Naive thymus-derived CD4-positive, alpha-beta T cell (primary cell): ENCODE data around the gene TMEM163. TPM values are rescaled to one million over a fixed set of nuclear protein-coding genes. Genes with fewer than 3 reads are reported as not detected.
A peak's percentile ranks its signal among the peaks of the same experiment; 100 is the strongest.

Source experiments
- ATAC-seq: fragments of 150-1000 bp; cut with Tn5 transposase; 2 replicates; pipeline ENCODE4 v1.10.0; 2021; ENCODE audit warnings: mild to moderate bottlenecking, moderate library complexity
- CTCF ChIA-PET: fragments of 350-600 bp; sonication (Branson Sonifier 250); formaldehyde crosslinking; loops from one replicate; lab custom pipeline; 2021; ENCODE audit warnings: antibody characterized with exemption; lab: Charles Lee
- POLR2A ChIA-PET: fragments of 350-600 bp; sonication (Branson Sonifier 250); formaldehyde crosslinking; loops from one replicate; lab custom pipeline; 2021; ENCODE audit warnings: antibody characterized with exemption, inconsistent platforms; lab: Charles Lee
- DNase-seq, 9 donors: peaks; one replicate each; pipeline versions ENCODE4 v3.0.0 to v3.0.0-alpha.2; 2020 to 2022; ENCODE audit warnings: mixed read lengths in 1 of 9
- H3K27ac ChIP-seq: one replicate; pipeline ENCODE4 v1.7.0; 2013; ENCODE audit warnings: mild to moderate bottlenecking, low read depth, low read length, moderate library complexity
- H3K27me3 ChIP-seq, 2 donors: one replicate each; pipeline ENCODE4 v1.7.0; 2013; ENCODE audit warnings: low read length in 2 of 2, mild to moderate bottlenecking in 2 of 2, moderate library complexity in 2 of 2; ENCODE audit not compliant: control insufficient read depth in 2 of 2, insufficient read depth in 2 of 2
- H3K36me3 ChIP-seq, 3 experiments: 1 replicate in 2 of 3; 2 replicates in 1 of 3; pipeline ENCODE4 v1.7.0; 2013; ENCODE audit warnings: low read length in 3 of 3, mild to moderate bottlenecking in 3 of 3, moderate library complexity in 1 of 3; ENCODE audit not compliant: insufficient read depth in 3 of 3, control insufficient read depth in 2 of 3
- H3K4me1 ChIP-seq, 2 donors: one replicate each; pipeline ENCODE4 v1.7.0; 2013; ENCODE audit warnings: low read length in 2 of 2, mild to moderate bottlenecking in 2 of 2, moderate library complexity in 1 of 2; ENCODE audit not compliant: control insufficient read depth in 2 of 2, insufficient read depth in 2 of 2
- H3K4me3 ChIP-seq: 2 replicates; pipeline ENCODE4 v1.7.0; 2013; ENCODE audit warnings: mild to moderate bottlenecking, low read length
- H3K9me3 ChIP-seq, 3 experiments: 1 replicate in 2 of 3; 2 replicates in 1 of 3; pipeline ENCODE4 v1.7.0; 2013; ENCODE audit warnings: low read length in 3 of 3; ENCODE audit not compliant: control insufficient read depth in 2 of 3
- H3K27ac Mint-ChIP-seq, 9 donors: one replicate each; pipeline ENCODE4 v1.8.0; 2020 to 2022; ENCODE audit warnings: mixed read lengths in 9 of 9, mild to moderate bottlenecking in 8 of 9, moderate library complexity in 5 of 9, inconsistent platforms in 2 of 9
- H3K27me3 Mint-ChIP-seq, 5 donors: one replicate each; pipeline ENCODE4 v1.8.0; 2021 to 2022; ENCODE audit warnings: mixed read lengths in 5 of 5, mild to moderate bottlenecking in 1 of 5
- H3K36me3 Mint-ChIP-seq, 5 donors: one replicate each; pipeline ENCODE4 v1.8.0; 2020 to 2022; ENCODE audit warnings: mixed read lengths in 5 of 5, mild to moderate bottlenecking in 3 of 5, inconsistent platforms in 1 of 5
- H3K4me1 Mint-ChIP-seq, 7 donors: one replicate each; pipeline ENCODE4 v1.8.0; 2020 to 2022; ENCODE audit warnings: mixed read lengths in 7 of 7, mild to moderate bottlenecking in 3 of 7, inconsistent platforms in 1 of 7
- H3K4me3 Mint-ChIP-seq, 10 donors: one replicate each; pipeline ENCODE4 v1.8.0; 2020 to 2022; ENCODE audit warnings: mild to moderate bottlenecking in 10 of 10, mixed read lengths in 10 of 10, moderate library complexity in 6 of 10, inconsistent platforms in 2 of 10
- H3K9me3 Mint-ChIP-seq, 11 donors: one replicate each; pipeline ENCODE4 v1.8.0; 2020 to 2022; ENCODE audit warnings: mixed read lengths in 11 of 11, mild to moderate bottlenecking in 4 of 11, inconsistent platforms in 1 of 11, moderate library complexity in 1 of 11
- intact Hi-C, 2 donors: fragments of 100-400 bp; cut with micrococcal nuclease; formaldehyde crosslinking; loops; one replicate each; pipeline ENCODE4 v1.15.1; 2023
- polyA plus RNA-seq, 2 donors: library from polyadenylated mRNA; unstranded; fragments of 300-500 nt; fragmentation: Illumina TruSeq; gene quantifications; one replicate each; pipeline ENCODE4 v1.2.3, GENCODE V29; 2021
- total RNA-seq, 6 experiments: library from RNA in 5 of 6; stranded (reverse) in 5 of 6; gene quantifications; 1 replicate in 5 of 6; 2 replicates in 1 of 6; pipeline ENCODE4 v1.2.3 and lab custom pipeline; 2021 to 2026

TMEM163 gene
- total and polyA plus RNA-seq, 7 experiments from 2014 or later = 0.13 to 0.71 (median 0.21) TPM; not detected in 2

DNA sequence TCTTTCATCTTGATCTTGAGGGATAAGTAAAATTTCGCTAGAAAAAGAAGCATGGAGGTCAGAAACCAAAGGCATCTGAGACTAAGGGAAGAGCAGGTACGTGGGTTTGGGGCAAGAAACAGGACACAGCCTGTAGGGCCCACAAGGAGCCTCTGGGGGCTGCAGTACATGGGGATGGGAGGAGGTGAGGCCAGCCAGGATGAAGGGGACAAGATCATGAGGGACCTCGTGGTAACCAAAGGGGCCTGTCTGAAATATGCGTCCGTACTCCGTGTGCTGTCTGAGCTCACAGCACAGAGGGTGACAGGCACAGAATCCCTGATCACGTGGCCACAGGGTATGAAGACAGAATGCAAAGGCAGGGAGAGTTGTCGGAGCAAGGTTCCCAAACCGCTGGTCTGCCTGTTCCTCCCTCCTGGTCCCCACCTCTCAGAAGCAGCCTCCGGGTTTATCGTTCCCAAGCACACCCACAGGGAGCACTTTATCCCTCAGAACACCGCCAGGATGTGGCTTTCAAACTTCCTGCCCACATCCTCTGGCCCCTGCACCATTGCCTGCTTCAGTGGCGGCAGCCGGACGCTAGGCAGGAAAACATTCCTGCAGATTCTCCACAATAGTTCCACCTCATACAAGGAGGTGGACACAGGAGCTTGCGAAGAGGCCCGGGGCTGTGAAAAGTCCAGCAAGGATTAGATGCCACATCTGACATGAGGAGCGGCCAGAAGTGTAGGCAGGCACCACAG, 12.0 kb downstream of the TMEM163 start:
- Histone ChIP-seq H3K27me3 (peaks cover 3% of the 10 kb centered on the region in 2 donors), H3K4me3 (peak overlapping the region; percentile 31), H3K4me1 (peaks cover 10 to 15% of the 10 kb centered on the region in 2 donors), H3K36me3 (no peaks in the 10 kb centered on the region), H3K9me3 (no peaks in the 10 kb centered on the region), H3K27ac (no peak overlapping the region)
- Mint-ChIP-seq H3K36me3 (no peaks in the 10 kb centered on the region), H3K9me3 (peaks cover 0 to 2% (median 0%) of the 10 kb centered on the region in 11 donors), H3K4me1 (peaks cover 13 to 27% (median 24%) of the 10 kb centered on the region in 7 donors), H3K4me3 (peak overlapping the region; percentile 46 to 87 (median 65)), H3K27me3 (peaks cover 56 to 79% (median 65%) of the 10 kb centered on the region in 5 donors), H3K27ac (peak overlapping the region in 2 of 9 donors; percentile 47 to 54)
- CTCF ChIA-PET = no interaction called here
- ATAC-seq (peak; percentile 53), DNase-seq (peak in 1 of 9 donors; percentile 8)
- intact Hi-C loops = no loop called here
- POLR2A ChIA-PET = no interaction called here

DNA sequence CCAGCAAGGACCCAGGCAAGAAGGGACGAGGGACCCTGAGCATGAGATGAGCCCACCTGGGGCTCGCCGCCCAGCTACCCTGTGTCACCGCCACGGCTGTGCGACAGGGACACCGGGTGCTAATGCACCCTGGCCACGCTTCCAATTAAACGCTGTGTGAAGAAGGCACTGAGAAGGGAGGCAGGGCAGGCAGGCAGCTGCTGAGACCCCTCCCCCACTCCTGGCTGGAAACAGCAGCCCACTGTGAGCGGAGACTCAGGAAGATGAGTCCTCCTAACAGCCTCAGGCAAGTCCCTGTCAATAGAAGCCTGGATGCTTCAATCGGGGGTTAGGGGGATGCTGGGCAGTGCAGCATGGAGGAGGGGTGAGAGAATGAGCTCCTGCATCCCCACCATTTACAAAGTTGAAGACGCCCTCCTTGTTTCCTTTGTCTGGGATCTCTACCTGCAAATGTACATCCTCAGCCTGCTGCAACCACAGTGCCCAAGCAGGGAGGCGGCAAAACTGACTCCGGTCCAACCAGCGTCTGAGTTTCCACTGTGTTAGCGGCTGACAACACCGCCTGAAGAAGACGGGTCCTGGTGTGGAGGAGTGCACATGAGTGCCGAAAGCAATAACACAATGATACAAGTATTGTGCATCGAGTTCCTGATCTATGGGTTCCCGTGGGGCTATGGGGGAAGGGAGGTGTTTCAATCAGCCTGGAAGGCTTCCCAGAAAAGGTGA, 12.8 kb downstream of the TMEM163 start:
- H3K4me3 ChIP-seq = peak overlapping the region; percentile 31

DNA sequence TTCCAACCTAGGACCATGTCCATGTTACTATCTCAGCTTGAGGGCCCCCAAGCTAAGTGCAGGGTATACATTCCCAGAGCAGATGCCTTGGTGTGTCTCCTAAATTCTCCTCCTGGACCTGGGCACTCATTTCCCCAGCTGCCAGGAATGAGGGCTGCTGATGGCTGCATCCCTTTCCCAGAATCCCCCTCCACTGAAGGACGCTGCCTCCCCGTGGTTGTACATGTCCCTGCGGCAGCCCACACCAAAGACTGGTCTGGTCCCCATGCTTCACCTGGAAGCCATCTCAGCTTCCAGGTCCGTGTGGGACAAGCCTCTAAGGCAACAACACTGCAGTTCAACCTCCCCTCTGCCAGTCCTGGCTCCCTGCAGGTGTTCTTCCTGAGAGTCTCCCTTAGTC, 14.6 kb downstream of the TMEM163 start:
- Mint-ChIP-seq H3K27ac (no peak overlapping the region), H3K9me3 (peaks cover 0 to 2% (median 0%) of the 10 kb centered on the region in 11 donors), H3K27me3 (peaks cover 49 to 75% (median 61%) of the 10 kb centered on the region in 5 donors), H3K36me3 (no peaks in the 10 kb centered on the region), H3K4me3 (no peak overlapping the region), H3K4me1 (peaks cover 13 to 27% (median 24%) of the 10 kb centered on the region in 7 donors)
- intact Hi-C loops = no loop called here
- Histone ChIP-seq H3K9me3 (no peaks in the 10 kb centered on the region), H3K4me1 (peaks cover 10 to 15% of the 10 kb centered on the region in 2 donors), H3K27me3 (peaks cover 3% of the 10 kb centered on the region in 2 donors), H3K36me3 (no peaks in the 10 kb centered on the region), H3K27ac (no peak overlapping the region), H3K4me3 (no peak overlapping the region)
- ChIA-PET POLR2A (no interaction called here), CTCF (no interaction called here)
- DNase-seq = no peak
- ATAC-seq = no peak

More for the DNA sequence above, 12.8 kb downstream of the TMEM163 start:
- Mint-ChIP-seq H3K36me3 (no peaks in the 10 kb centered on the region), H3K4me1 (peaks cover 13 to 27% (median 24%) of the 10 kb centered on the region in 7 donors), H3K27me3 (peaks cover 57 to 78% (median 65%) of the 10 kb centered on the region in 5 donors), H3K9me3 (peaks cover 0 to 2% (median 0%) of the 10 kb centered on the region in 11 donors), H3K27ac (peak overlapping the region in 2 of 9 donors; percentile 47 to 54), H3K4me3 (peak overlapping the region; percentile 46 to 87 (median 65))
- peaks cover 10 to 15% of the 10 kb centered on the region in 2 donors for H3K4me1 ChIP-seq
- ChIA-PET CTCF (no interaction called here), POLR2A (no interaction called here)
- DNase-seq (no peak), ATAC-seq (no peak)
- H3K27me3 ChIP-seq = peaks cover 3% of the 10 kb centered on the region in 2 donors
- no peaks in the 10 kb centered on the region for H3K9me3 ChIP-seq
- H3K27ac ChIP-seq = no peak overlapping the region
- no peaks in the 10 kb centered on the region for H3K36me3 ChIP-seq
- intact Hi-C loops = no loop called here

DNA sequence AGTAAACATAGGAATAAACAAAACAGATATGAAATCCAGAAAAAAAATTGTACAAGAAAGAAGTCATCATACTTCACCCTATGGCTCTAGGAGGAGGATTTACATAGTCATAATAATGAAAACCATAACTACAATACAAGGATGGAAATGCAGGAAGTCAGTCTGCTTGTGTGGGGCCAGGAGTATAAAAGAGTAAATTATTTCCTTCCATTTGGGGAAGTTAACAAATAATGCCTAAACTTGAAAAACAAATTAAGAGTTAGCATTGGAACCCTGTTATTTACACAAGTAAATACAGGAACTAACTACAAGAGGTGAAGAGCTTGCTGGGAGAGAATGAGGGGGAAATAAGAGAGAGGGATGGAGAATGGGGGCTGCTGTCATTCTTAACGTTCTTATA, 15.4 kb downstream of the TMEM163 start:
- peaks cover 3% of the 10 kb centered on the region in 2 donors for H3K27me3 ChIP-seq
- intact Hi-C loops = no loop called here
- no peaks in the 10 kb centered on the region for H3K36me3 ChIP-seq
- Mint-ChIP-seq H3K9me3 (peaks cover 0 to 2% (median 0%) of the 10 kb centered on the region in 11 donors), H3K4me3 (peak overlapping the region in 1 of 10 donors; percentile 1), H3K36me3 (no peaks in the 10 kb centered on the region), H3K4me1 (peaks cover 13 to 27% (median 24%) of the 10 kb centered on the region in 7 donors), H3K27ac (no peak overlapping the region), H3K27me3 (peaks cover 43 to 75% (median 65%) of the 10 kb centered on the region in 5 donors)
- no peak for ATAC-seq
- ChIA-PET POLR2A (no interaction called here), CTCF (no interaction called here)
- no peak overlapping the region for H3K4me3 ChIP-seq
- no peaks in the 10 kb centered on the region for H3K9me3 ChIP-seq
- H3K27ac ChIP-seq = no peak overlapping the region
- DNase-seq = no peak
- peaks cover 10 to 15% of the 10 kb centered on the region in 2 donors for H3K4me1 ChIP-seq

DNA sequence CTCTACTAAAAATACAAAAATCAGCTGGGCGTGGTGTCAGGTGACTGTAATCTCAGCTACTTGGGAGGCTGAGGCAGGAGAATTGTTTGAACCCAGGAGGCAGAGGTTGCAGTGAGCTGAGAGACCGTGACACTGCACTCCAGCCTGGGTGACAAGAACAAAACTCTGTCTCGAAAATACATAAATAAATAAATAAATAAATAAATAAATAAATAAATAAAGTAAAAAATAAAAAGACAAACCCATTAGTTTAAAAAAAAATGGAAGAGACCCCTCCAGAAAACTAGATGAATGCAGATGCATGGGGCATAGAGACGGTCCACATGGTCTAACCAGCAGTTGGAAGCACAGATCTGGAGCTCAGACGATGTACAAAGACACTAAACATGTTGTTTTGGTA, 18.1 kb downstream of the TMEM163 start:
- H3K4me1 Mint-ChIP-seq = peaks cover 0 to 14% (median 8%) of the 10 kb centered on the region in 7 donors
- Histone ChIP-seq H3K27me3 (no peaks in the 10 kb centered on the region), H3K36me3 (no peaks in the 10 kb centered on the region), H3K4me3 (no peak overlapping the region), H3K27ac (no peak overlapping the region), H3K4me1 (no peaks in the 10 kb centered on the region), H3K9me3 (no peaks in the 10 kb centered on the region)
- peaks cover 35 to 66% (median 55%) of the 10 kb centered on the region in 5 donors for H3K27me3 Mint-ChIP-seq
- ATAC-seq (no peak), DNase-seq (no peak)
- CTCF ChIA-PET = no interaction called here
- no peak overlapping the region for H3K4me3 Mint-ChIP-seq
- intact Hi-C loops = no loop called here
- H3K27ac Mint-ChIP-seq = no peak overlapping the region
- no peaks in the 10 kb centered on the region for H3K36me3 Mint-ChIP-seq
- peaks cover 0 to 2% (median 0%) of the 10 kb centered on the region in 11 donors for H3K9me3 Mint-ChIP-seq
- POLR2A ChIA-PET = no interaction called here

DNA sequence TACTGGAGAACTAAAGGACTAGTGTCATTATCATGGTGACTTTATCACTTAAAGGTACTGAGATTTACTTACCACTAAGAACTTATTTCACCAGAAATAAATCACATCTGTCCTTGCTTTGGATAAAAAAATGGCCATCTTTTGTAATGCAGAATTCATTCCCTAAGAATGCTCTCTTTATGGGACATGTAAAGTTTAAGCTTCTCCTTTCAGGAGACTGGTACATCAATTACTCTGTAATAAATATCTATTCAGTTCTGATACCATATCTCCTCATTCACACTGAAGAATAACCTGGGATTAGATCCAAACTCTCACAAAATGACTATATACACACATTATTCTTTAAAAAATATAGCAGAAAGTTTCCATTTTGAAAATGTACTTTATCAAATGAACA, 24.4 kb downstream of the TMEM163 start:
- H3K9me3 Mint-ChIP-seq = no peaks in the 10 kb centered on the region
- intact Hi-C loops = loop anchor here in 1 of 2 donors (5.0 to 10.0 kb wide), 2 partner anchors 37 to 240 kb away; no protein-coding TSS in a partner anchor

More for the DNA sequence above, 24.4 kb downstream of the TMEM163 start:
- POLR2A ChIA-PET = no interaction called here
- no peaks in the 10 kb centered on the region for H3K4me1 ChIP-seq
- no peak for DNase-seq
- H3K4me3 ChIP-seq = no peak overlapping the region
- H3K27me3 Mint-ChIP-seq = peaks cover 4 to 40% (median 9%) of the 10 kb centered on the region in 5 donors
- CTCF ChIA-PET = interaction anchor here (1.1 kb wide), 1 partner anchor 576 kb away, joined by 5 read pairs; no protein-coding TSS in a partner anchor
- no peaks in the 10 kb centered on the region for H3K36me3 ChIP-seq
- no peaks in the 10 kb centered on the region for H3K36me3 Mint-ChIP-seq
- no peak for ATAC-seq
- no peak overlapping the region for H3K27ac ChIP-seq
- H3K4me1 Mint-ChIP-seq = no peaks in the 10 kb centered on the region
- H3K4me3 Mint-ChIP-seq = no peak overlapping the region
- no peak overlapping the region for H3K27ac Mint-ChIP-seq
- no peaks in the 10 kb centered on the region for H3K9me3 ChIP-seq
- no peaks in the 10 kb centered on the region for H3K27me3 ChIP-seq
